Neural cell (in vitro differentiated cells): ENCODE results near the gene OR52E4.

Experiments
- CTCF ChIP-seq: fragments of 450-650 bp; IDR thresholded peaks from 2 replicates; pipeline ENCODE4 v1.5.1; 2014; ENCODE audit warnings: antibody characterized with exemption, mild to moderate bottlenecking, moderate library complexity; ENCODE audit not compliant: poor library complexity, severe bottlenecking
- EP300 ChIP-seq: fragments of 450-650 bp; conservative IDR thresholded peaks from 2 replicates; pipeline ENCODE4 v1.6.1; 2014; ENCODE audit warnings: antibody characterized with exemption, mild to moderate bottlenecking, moderate library complexity; ENCODE audit not compliant: poor library complexity, severe bottlenecking
- EZH2 ChIP-seq: fragments of 200-600, 300-800 bp; shearing (Covaris generic), sonication (generic); IDR thresholded peaks from 2 replicates; pipeline ENCODE4 v1.6.1; 2014; ENCODE audit warnings: antibody characterized with exemption, low read length, borderline replicate concordance, mild to moderate bottlenecking; ENCODE audit not compliant: insufficient read depth, poor library complexity, severe bottlenecking
- POLR2AphosphoS5 ChIP-seq: IDR thresholded peaks from 2 replicates; pipeline ENCODE4 v1.6.1; 2012
- SMC3 ChIP-seq: fragments of 450-650 bp; conservative IDR thresholded peaks from 2 replicates; pipeline ENCODE4 v1.6.1; 2014; ENCODE audit warnings: antibody characterized with exemption, mild to moderate bottlenecking, moderate library complexity; ENCODE audit not compliant: poor library complexity
- TAF1 ChIP-seq: IDR thresholded peaks from 2 replicates; pipeline ENCODE4 v1.6.1; 2012; ENCODE audit warnings: low read depth

- TF ChIP-seq EZH2 (no peak), POLR2AphosphoS5 (no peak), TAF1 (no peak), EP300 (no peak), CTCF (no peak), SMC3 (no peak)
Measured at GRCh38 chr11:5922749-5923426, 42.5 kb downstream of the OR52E4 start.
